SW480 (cell line): ENCODE results near the gene TAPT1.

Experiments used
- DNase-seq: peaks from one replicate; pipeline ENCODE4 v3.0.0-alpha.2; 2016; ENCODE audit warnings: low spot score

TAPT1 gene

DNA sequence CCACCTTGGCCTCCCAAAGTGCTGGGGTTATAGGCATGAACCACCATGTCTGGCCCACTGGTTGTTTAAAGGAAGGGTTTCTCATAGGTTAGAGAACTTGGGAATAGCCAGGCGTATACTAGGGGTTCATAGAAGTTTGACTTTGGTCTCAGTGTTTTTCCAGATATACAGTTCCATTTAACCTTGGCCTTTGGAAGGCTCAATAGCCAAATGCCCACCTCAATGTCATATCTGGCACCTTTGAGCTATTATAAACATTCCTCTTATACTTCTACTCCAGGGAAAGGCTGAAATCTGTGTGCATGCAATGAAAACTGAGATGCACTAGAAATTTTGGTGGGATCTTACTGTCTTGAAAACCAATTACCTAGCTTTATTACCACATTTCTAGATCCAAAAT is 95.0 kb downstream of the TAPT1 start:
- DNase-seq: no peak

DNA sequence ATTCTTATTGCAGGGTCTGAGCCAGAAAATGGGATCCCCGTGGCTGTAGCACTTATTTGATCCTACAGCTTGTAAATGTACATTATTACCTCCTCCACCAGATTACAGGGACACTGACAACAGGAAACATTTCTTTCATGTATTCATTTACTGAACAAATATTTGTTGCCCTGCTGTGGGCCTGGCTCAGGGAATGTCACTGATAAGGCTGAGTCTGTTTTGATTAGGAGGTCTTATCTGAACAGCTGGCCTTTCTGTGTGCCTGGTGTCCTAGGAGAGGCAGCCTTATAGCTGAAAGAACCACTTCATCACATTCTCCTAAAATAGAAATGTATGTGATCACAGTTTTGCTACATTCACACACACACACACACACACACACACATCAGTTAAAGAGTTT is 96.9 kb downstream of the TAPT1 start:
- no peak for DNase-seq

DNA sequence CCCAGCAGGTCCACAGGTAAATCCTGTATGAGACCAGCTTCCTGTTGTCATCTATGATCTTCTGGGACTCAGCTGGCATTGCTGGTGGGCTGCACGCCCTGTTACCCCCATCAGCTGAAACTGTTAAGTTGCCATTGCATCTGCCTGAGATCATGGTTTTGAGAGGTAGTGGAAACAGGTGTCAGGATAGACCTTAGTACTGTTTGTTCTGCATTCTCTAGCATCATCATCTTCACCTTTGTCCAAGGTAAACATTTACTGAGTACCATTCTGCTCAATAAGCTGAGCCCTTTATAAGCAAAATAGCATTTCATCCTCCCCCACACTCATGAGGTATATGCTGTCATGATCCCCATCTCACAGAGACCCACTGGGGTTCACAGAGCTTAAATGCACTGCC is 99.6 kb downstream of the TAPT1 start:
- DNase-seq: no peak

DNA sequence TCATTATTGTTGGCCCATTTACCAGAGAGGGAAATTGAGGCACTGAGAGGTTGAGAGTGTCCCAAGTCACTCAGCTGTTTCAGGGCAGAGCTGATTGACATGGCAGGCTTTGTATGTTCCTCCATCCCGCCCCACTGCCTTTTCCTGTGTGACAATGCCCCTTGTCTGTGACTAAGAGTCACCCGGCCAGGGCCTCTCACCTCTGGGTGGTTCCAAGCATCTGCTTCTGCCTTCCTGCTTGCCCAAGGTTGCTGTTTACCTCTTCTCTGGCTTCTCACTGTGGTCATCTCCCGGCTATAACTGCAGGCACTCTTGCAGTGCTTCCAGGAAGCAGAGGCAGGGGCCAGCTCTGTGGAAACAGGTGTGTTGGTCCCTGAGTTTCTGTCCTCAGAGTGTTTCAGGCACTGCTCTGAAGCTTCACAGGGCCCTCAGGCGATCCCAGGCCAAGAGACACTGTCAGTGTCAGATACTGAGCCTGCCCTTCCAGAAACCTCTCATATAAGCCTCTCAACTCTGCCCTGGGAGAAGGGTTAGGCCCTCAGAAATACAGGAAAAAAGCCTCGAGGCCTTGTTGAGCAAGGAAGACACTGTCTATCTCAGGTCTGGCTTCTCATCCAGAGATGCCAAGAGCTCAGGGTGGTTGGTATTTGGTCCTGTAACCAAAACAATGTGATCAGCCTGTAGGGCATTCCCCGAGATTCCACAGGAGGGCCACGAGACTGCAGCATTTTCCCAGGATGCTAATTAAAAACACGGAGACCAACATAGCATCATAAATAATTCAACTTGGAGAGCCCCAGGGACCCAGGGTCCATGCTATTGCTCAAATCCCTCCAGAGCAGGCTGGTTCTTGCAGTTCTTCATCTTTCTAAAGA is 100.5 kb downstream of the TAPT1 start:
- no peak for DNase-seq

DNA sequence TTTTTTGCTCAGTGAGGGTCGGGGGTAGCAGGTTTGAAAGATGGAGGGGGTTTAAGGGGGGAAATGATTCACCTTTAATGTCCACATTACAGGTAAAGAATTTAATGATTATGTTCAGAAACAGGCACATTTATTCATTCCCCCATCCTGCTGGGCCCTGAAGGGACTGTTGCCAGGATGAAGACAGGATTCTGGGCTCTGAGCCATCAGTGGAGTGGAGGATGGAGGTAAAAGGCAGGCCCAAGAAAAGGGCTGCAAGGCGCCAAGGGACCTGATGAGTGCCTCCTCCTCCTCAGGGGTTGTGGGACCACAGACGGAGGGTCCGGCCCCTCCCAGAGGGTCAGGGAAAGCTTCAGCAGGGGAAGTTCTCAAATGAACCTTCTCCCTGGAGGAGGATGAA is 102.0 kb downstream of the TAPT1 start:
- DNase-seq: no peak

DNA sequence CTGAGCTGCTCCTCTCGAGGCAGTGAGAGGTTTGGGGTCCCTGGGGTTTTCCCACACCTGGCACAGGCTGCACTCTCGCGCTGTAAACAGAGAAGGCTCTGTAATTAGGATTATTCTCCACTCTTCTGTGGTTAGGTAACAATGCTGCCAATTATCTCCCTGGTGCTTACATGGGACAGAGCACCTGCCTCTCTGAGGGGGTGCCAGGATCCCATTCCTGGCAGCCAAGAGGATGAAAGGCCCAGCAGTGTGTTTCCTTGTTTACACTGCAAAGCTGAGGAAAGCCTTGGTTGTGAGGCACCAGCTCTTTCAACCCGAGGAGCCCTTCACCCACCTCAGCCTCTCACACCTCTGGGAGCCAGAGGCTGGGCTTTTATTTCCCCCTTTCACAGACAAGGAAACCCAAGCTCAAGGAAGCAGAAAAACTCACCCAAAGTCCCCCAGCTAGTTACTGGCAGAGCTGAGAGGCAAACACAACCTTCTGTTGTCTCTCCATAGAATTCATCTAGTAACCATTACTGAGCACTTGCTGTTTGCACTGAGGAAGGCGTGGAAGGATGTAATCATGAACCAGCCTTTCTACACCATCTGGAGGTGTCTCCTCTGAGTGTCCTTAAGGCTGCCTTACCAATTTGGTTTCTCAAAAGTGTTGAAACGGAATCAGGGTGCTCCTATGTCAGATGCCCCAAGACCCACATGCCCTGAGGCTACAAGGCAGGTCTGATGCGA is 102.8 kb downstream of the TAPT1 start:
- peak; percentile 52 for DNase-seq

DNA sequence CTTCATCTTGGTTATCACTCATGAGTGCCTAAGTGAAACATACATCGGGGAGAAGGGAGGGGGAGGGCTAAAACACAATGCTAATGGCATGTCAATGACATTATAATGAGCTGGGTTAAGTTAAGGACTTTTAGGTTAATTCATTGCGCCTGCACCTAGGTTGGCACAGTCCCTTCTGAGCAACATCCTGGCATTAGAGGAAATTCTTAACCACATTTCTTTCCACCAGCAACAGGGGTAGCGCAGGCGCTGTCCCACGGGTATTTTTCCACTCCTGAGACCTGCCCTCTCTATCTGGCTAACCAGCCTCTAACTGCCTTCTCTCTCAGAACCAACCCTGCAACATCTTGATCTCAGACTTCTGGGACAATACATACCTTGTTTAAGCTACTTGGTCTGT is 103.5 kb downstream of the TAPT1 start:
- no peak for DNase-seq

DNA sequence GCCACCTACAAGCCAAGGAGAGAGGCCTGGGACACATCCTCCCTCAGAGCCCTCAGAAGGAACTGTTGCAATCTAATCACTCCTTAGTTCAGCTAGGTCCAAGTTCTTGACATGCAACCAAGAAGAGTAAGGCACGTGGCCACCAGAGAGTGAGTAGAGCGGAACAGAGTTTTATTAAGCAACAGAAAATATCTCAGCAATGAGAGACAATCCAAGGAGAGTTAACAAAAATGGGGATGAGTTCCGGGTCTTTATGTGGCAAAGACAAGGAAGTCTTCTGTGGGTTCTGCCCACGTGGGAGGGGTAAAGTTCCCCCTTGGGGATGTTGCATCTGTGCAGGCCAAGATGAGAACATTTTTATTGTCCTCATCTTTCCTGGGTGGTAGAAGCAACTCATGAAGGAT is 104.0 kb downstream of the TAPT1 start:
- DNase-seq: no peak

DNA sequence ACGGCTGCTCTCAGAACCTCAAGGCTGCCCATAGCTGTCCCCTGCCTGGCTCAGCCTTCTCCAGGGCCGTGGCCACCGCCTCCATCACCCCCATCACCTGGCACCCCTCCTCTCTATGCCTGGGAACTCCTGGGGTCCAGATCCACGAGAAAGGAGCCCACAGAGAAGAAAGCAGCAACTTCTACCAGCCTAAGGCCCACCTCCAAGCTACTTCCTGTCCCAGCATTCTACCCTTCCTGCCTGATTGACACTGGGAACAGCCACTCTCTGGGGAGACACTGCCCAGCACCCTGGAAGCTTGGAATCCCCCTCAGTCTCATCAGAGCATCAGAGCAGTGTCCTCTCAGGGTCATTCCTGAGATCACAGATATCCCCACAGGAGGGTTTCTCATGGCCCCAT is 105.6 kb downstream of the TAPT1 start:
- no peak for DNase-seq

DNA sequence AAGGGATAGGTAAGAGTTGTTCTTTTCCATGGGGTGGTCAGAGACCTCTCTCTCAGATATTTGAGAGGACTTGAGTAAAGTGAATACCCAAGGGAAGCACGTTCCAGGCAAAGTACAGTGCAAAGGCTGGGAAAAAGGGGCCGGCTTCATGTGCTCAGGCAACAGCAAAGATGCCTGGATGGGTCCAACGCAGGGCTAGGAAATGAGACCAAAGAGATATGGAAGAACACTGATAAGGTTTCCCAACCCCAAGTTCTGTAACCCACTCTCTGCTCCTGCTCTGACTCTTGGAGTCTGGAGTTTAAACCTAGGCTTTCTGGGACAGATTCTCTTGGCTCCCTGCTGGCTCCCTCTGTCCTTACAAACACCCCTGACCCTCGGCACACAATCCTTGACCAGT is 106.3 kb downstream of the TAPT1 start:
- DNase-seq: no peak

DNA sequence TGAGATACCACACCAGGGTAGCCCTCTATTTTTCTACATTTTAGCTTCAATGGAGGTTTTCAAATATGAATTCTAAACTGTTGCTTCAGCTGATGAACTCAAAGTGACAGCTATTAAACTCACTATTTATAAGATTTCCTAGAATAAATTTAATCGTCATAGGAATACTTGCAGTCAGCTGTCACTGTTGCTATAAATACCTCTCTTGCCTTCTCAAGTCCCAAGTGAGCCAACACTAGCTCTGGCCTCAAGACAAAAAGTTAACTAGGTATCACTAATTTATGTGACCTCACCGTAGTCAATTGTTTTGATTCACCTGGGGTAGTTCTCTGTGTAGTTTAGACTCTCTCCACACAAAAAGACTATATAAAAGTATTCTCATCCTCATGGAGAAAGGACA is 108.2 kb downstream of the TAPT1 start:
- DNase-seq: no peak

DNA sequence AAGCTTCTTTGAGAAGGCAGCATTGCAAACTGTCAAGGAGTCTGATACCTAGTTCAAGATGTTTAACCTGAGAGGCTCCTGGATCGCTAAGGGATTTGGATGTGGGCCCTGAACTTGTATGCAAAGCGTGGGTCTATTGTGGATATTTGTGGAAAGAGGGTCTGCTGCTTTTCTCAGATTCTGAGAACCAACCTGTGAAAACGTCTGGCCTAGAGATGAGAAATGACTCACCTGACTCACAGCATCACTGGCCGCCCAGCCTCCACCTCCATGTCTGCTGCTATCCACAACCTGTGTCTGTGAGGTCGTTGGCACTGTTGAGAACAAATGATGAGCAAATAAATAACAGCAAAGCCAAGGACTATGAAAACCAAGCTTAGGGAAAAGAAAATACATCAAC is 109.1 kb downstream of the TAPT1 start:
- no peak for DNase-seq

DNA sequence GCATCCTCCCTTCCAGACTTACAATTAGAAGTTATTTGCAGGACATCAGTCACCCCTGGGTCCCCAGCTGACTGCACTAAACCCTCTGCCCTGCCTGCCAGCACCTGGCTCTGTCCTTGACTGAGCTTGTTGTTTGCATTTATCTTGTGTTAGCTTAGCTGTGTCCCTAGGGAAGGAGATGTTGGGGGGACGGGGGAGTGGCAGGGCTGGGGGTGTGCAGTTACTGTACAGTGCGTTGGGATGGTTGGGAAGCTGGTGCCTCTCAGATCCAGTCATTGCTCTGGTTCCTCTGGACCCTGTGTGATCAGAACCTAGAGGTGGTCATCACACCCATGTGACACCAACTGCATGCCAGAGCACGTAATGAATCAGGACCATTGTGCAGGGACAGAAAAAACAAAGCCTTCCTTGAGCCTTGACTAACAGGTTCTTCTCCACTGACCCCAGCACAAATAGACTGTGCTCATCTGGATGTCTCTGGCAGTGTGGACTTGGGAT is 109.7 kb downstream of the TAPT1 start:
- no peak for DNase-seq

DNA sequence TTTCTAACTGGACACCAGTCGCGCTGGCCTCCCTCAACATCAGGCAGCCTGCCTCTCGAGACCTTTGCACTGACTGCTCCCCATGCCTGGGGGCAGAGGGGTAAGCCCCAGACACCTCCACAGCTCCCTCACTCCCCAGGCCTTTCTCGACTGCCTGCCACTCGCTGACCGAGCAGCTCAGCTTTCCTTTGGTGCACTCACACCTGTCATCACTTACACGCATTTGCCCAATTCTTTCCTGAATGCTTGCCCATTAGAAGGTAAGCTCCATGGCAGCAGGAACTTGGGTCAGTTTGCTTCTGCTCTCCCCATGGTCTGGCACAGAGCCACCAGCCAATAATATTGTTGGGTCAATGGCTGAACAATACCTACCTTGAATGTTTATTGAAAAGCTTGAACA is 110.3 kb downstream of the TAPT1 start:
- DNase-seq: no peak

DNA sequence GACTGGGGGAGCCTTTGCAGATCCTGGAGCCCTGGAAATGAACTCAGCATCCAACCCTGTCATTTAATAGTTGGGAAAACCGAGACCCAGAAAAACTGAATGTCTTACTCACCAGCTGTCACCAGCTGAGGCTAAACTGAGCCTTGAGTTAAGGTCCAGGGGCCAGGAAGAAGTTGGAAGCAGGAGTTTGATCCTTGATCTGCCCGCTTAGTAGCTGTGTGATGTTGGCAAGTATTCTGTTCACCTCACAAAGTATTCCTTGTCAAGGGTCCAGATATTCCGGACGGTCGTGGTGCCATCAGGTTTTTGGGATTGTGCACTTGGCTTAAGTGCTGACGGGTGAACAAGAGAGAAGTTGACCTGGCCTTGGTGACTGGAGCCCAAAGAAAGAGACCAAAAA is 111.7 kb downstream of the TAPT1 start:
- DNase-seq: no peak

DNA sequence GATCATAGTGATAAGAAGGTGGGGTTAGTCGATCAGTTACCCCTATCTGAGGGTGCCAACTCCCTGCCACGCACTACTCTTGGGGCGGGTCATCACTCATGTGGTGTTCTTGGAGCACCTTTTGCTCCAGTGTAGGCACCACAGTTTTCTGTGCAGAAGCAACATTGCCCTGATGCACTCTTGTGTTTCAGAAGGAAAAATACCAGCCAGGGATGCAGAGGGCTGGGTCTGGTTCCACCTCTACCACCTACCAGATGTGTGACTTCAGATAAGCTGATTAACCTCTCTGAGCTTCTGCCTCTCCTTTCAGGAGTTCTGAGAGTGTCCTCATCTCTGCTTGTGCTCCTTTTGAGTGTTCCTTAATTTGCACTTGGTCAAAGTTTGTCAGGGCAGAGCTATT is 112.5 kb downstream of the TAPT1 start:
- DNase-seq: no peak

DNA sequence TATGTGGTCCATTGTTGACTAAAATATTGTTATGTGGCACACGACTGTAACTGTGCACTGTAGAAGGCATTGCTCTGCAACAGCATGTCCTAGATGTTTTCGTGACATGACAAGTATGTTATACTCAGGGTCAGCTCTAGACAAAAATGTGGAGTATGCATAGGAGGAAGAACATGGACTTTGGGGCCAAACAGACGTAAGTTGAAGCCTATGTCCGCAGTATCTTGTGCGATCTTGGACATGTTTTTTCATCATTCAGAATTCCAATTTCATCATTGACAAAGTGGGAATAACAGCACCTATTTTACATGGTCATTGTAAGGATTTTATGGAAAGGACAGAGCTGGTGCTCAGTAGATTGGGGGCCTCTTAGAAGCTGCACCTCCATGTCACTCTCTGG is 114.7 kb downstream of the TAPT1 start:
- DNase-seq: no peak

DNA sequence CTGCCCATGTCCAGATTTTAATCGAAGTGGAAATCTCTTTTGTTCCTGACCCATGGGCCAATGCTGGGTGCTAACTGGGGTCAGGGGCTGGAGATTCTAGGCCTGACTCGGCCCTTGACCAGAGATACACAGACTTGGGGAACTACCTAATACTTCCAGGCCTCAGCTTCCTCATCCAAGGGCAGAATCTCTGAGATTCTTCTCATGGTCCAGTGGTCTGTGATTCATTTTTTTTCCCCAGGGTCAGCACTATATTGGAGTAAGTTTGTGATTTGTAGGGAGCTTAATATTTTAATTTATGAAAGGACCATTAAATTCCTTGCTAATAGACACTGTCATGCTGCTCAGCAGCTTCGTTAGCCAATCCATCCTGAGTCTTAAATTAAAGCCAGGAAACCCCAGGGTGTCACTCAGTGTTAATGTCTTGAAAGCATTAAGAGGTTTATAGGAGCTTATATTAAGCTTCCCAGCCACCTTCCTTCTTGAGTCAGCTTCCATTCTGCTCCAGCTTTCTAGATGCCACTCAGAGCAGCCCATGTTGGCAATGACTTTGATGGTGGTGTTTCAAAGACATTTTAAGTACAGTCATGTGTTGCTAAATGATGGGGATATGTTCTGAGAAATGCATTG is 115.5 kb downstream of the TAPT1 start:
- no peak for DNase-seq
